GM12872 (cell line): ENCODE results near the gene TXNRD3.

Experiments
- TF ChIP-seq, protein P1 (sequence below): IDR thresholded peaks from 3 replicates; pipeline ENCODE4 v1.5.1; 2011; ENCODE audit warnings: low read depth, mild to moderate bottlenecking, low read length, moderate library complexity; ENCODE audit not compliant: insufficient read depth

TXNRD3 gene

DNA sequence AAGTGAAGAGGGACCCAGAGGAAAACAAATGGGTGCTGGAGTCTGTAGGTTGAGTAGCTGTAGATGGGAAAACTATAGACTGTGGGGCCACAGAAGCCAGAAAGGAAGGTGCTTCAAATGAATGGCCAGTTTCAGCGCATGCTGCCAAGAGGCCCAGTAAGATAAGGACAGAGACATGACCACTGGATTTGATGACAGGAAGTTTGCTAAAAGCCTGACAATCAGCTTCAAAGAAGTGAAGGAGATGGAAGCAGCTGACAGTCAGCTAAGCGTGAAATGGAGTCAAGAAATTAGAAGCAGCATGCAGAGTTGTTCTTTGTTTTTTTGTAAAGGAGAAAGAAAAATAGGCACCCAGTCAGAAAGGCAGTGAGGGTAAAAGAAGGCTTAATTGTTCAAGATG lies 24.9 kb downstream of the TXNRD3 start:
- TF ChIP-seq, protein P1, sequence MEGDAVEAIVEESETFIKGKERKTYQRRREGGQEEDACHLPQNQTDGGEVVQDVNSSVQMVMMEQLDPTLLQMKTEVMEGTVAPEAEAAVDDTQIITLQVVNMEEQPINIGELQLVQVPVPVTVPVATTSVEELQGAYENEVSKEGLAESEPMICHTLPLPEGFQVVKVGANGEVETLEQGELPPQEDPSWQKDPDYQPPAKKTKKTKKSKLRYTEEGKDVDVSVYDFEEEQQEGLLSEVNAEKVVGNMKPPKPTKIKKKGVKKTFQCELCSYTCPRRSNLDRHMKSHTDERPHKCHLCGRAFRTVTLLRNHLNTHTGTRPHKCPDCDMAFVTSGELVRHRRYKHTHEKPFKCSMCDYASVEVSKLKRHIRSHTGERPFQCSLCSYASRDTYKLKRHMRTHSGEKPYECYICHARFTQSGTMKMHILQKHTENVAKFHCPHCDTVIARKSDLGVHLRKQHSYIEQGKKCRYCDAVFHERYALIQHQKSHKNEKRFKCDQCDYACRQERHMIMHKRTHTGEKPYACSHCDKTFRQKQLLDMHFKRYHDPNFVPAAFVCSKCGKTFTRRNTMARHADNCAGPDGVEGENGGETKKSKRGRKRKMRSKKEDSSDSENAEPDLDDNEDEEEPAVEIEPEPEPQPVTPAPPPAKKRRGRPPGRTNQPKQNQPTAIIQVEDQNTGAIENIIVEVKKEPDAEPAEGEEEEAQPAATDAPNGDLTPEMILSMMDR = no peak

GRCh38 chr3:126622694-126623093 lies 32.2 kb downstream of the TXNRD3 start:
- TF ChIP-seq, protein P1 = no peak

GRCh38 chr3:126621627-126622345 lies 33.1 kb downstream of the TXNRD3 start:
- TF ChIP-seq, protein P1 = no peak

DNA sequence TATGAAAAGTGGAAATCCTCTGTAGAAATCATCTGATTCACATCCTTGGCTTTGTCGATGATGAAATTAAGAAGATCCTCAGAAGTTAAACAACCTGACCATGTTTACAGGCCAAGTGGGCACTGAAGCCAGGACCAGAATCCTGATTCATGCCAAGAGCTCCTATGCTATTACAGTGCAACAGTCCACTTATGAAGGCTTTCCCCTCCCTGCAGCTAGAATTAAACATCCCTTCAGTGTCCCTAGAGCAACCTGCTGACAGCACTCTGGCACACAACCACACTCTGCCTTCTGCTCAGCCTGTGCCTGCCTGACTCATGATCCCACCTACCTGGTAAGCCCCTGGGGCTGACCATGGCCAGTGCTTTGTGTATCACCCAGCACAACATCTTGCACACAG lies 33.8 kb downstream of the TXNRD3 start:
- TF ChIP-seq, protein P1 = no peak

DNA sequence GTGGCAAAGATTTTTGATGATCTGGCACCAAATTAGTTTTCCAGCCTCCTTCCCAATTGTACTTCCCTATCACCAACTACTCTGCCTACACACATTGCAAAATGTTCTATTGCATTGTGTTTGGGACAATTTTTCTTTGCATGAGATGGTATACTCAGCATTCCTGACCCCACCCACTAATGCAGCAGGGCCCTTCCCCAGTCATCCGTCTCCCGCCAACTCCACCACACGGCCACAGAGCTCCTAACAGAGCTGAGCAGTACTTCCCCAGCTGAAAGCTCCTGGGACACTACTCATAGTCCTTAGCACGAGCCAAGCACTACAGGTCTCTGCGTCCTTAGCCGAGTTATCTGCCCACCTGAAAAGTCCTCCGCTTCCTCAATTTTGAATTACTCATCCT lies 34.2 kb downstream of the TXNRD3 start:
- TF ChIP-seq, protein P1 = no peak

DNA sequence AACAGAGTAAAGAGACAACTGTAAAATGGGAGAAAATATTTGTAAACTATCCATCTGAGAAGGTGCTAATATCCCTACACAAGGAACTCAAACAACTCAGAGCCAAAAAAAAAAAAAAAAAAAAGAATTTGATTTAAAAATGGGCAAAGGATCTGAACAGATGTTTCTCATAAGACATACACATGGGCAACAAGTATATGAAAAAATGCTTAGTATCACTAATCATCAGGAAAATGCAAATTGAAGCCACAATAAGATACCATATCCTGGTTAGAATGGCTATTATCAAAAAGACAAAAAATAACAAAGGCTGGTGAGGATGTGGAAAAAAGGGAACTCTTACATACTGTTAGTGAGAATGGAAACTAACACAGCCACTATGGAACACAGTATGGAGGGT lies 36.2 kb downstream of the TXNRD3 start:
- TF ChIP-seq, protein P1 = no peak

GRCh38 chr3:126618021-126618420 lies 36.9 kb downstream of the TXNRD3 start:
- TF ChIP-seq, protein P1 = no peak
